Neural cell (in vitro differentiated cells): ENCODE measurements around the gene ALK. TPM values are rescaled to one million over a fixed set of nuclear protein-coding genes. Genes with fewer than 3 reads are reported as not detected.

Experiments used
- H2AFZ ChIP-seq: fragments of 200-600, 300-800 bp; sonication (generic), shearing (Covaris generic); 2 replicates; pipeline ENCODE4 v1.6.0; 2014; ENCODE audit warnings: low read depth, mild to moderate bottlenecking, antibody characterized with exemption, low read length, moderate library complexity
- H3F3A ChIP-seq: fragments of 200-600 bp; shearing (Covaris generic); 2 replicates; pipeline ENCODE4 v1.6.1; 2016; ENCODE audit warnings: mild to moderate bottlenecking, moderate library complexity, mixed read lengths, antibody characterized with exemption, low read length; ENCODE audit not compliant: insufficient read depth, poor library complexity, severe bottlenecking
- H3K27ac ChIP-seq: fragments of 200-600, 300-800 bp; sonication (generic), shearing (Covaris generic); 2 replicates; pipeline ENCODE4 v1.5.1; 2014; ENCODE audit warnings: mild to moderate bottlenecking, low read length, moderate library complexity
- H3K27me3 ChIP-seq: fragments of 300-800, 200-600 bp; sonication (generic), shearing (Covaris generic); 2 replicates; pipeline ENCODE4 v1.6.0; 2014; ENCODE audit warnings: mild to moderate bottlenecking, low read depth, low read length, moderate library complexity; ENCODE audit not compliant: insufficient read depth
- H3K36me3 ChIP-seq: fragments of 300-800, 200-600 bp; sonication (generic), shearing (Covaris generic); 2 replicates; pipeline ENCODE4 v1.5.1; 2014; ENCODE audit warnings: mild to moderate bottlenecking, antibody characterized with exemption, low read length, moderate library complexity; ENCODE audit not compliant: insufficient read depth
- H3K4me2 ChIP-seq: fragments of 300-800, 200-600 bp; sonication (generic), shearing (Covaris generic); 2 replicates; pipeline ENCODE4 v1.6.0; 2014; ENCODE audit warnings: mild to moderate bottlenecking, low read length
- H3K4me3 ChIP-seq: fragments of 300-800, 200-600 bp; sonication (generic), shearing (Covaris generic); 2 replicates; pipeline ENCODE4 v1.5.1; 2014; ENCODE audit warnings: mild to moderate bottlenecking, low read length, moderate library complexity
- H3K79me2 ChIP-seq: fragments of 200-600 bp; shearing (Covaris generic); replicated peaks from 2 replicates; pipeline ENCODE4 v1.6.0; 2014; ENCODE audit warnings: mild to moderate bottlenecking, low read length, moderate library complexity; ENCODE audit not compliant: insufficient read depth
- H3K9ac ChIP-seq: fragments of 300-800, 200-600 bp; sonication (generic), shearing (Covaris generic); 2 replicates; pipeline ENCODE4 v1.6.1; 2016; ENCODE audit warnings: mild to moderate bottlenecking, low read length, mixed read lengths
- H3K9me2 ChIP-seq: fragments of 200-600 bp; shearing (Covaris generic); 2 replicates; pipeline ENCODE4 v1.6.1; 2016; ENCODE audit warnings: mild to moderate bottlenecking, low read length, mixed read lengths; ENCODE audit not compliant: insufficient read depth
- H3K9me3 ChIP-seq: fragments of 200-600, 300-800 bp; sonication (generic), shearing (Covaris generic); 2 replicates; pipeline ENCODE4 v1.6.1; 2016; ENCODE audit warnings: mild to moderate bottlenecking, mixed run types, low read length, moderate library complexity, mixed read lengths
- H4K20me1 ChIP-seq: fragments of 200-600 bp; shearing (Covaris generic); 2 replicates; pipeline ENCODE4 v1.6.1; 2016; ENCODE audit warnings: mild to moderate bottlenecking, mixed run types; ENCODE audit not compliant: insufficient read depth
- CTCF ChIP-seq: fragments of 450-650 bp; IDR thresholded peaks from 2 replicates; pipeline ENCODE4 v1.5.1; 2014; ENCODE audit warnings: antibody characterized with exemption, mild to moderate bottlenecking, moderate library complexity; ENCODE audit not compliant: poor library complexity, severe bottlenecking
- EP300 ChIP-seq: fragments of 450-650 bp; conservative IDR thresholded peaks from 2 replicates; pipeline ENCODE4 v1.6.1; 2014; ENCODE audit warnings: antibody characterized with exemption, mild to moderate bottlenecking, moderate library complexity; ENCODE audit not compliant: poor library complexity, severe bottlenecking
- EZH2 ChIP-seq: fragments of 200-600, 300-800 bp; shearing (Covaris generic), sonication (generic); IDR thresholded peaks from 2 replicates; pipeline ENCODE4 v1.6.1; 2014; ENCODE audit warnings: antibody characterized with exemption, low read length, borderline replicate concordance, mild to moderate bottlenecking; ENCODE audit not compliant: insufficient read depth, poor library complexity, severe bottlenecking
- MXI1 ChIP-seq: fragments of 450-650 bp; conservative IDR thresholded peaks from 2 replicates; pipeline ENCODE4 v1.6.1; 2014; ENCODE audit warnings: antibody characterized with exemption, mild to moderate bottlenecking; ENCODE audit not compliant: poor library complexity, severe bottlenecking
- POLR2AphosphoS5 ChIP-seq: IDR thresholded peaks from 2 replicates; pipeline ENCODE4 v1.6.1; 2012
- RAD21 ChIP-seq: fragments of 450-650 bp; conservative IDR thresholded peaks from 2 replicates; pipeline ENCODE4 v1.6.1; 2014; ENCODE audit warnings: antibody characterized with exemption, mild to moderate bottlenecking, moderate library complexity
- REST ChIP-seq: IDR thresholded peaks from 2 replicates; pipeline ENCODE4 v1.6.1; 2012; ENCODE audit warnings: borderline replicate concordance
- SMC3 ChIP-seq: fragments of 450-650 bp; conservative IDR thresholded peaks from 2 replicates; pipeline ENCODE4 v1.6.1; 2014; ENCODE audit warnings: antibody characterized with exemption, mild to moderate bottlenecking, moderate library complexity; ENCODE audit not compliant: poor library complexity
- TAF1 ChIP-seq: IDR thresholded peaks from 2 replicates; pipeline ENCODE4 v1.6.1; 2012; ENCODE audit warnings: low read depth
- polyA plus RNA-seq: library from polyadenylated mRNA; depleted of rRNA; stranded (reverse); fragments of >200 nt; gene quantifications from 2 replicates; pipeline ENCODE4 v1.2.3, GENCODE V29; 2014

The ALK gene
- polyA plus RNA-seq, 1 donor from 2014 or later, result 7.1 TPM

DNA sequence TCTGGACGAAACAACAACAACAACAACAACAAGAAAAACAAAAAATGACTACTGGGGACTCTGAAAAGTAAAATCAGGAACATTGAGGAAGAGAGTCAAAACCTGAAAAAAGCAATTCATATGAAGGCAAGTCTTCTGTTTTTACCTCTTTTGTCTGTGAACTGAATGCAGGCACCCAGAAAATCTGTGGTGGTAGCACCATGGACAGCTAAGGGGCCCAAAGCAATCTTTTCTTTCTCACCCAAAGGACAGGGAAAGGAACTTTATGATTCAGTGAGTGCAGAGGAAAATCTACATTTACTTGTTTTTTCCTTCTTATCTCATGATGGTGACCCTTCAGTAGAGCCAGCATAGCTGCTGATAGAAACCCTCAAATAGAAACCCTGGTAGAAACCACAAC lies 10.4 kb downstream of the ALK start:
- H3K9me2 ChIP-seq, result no peaks in the 10 kb centered on the region
- H3K9ac ChIP-seq, result no peak overlapping the region
- no peak overlapping the region for H3K27ac ChIP-seq
- H3K9me3 ChIP-seq, result no peaks in the 10 kb centered on the region
- H2AFZ ChIP-seq, result no peak overlapping the region
- H3K4me3 ChIP-seq, result no peak overlapping the region
- no peak overlapping the region for H3K4me2 ChIP-seq
- H3K36me3 ChIP-seq, result no peaks in the 10 kb centered on the region
- H4K20me1 ChIP-seq, result no peaks in the 10 kb centered on the region
- peaks cover 4% of the 10 kb centered on the region for H3K79me2 ChIP-seq
- TF ChIP-seq REST, result no peak
- no peak for TF ChIP-seq RAD21
- TF ChIP-seq POLR2AphosphoS5, result no peak
- no peak for TF ChIP-seq MXI1
- no peak for TF ChIP-seq SMC3
- TF ChIP-seq TAF1, result no peak
- no peak for TF ChIP-seq EP300
- TF ChIP-seq CTCF, result no peak
- TF ChIP-seq EZH2, result no peak
- H3K27me3 ChIP-seq, result peaks cover 7% of the 10 kb centered on the region
- no peaks in the 10 kb centered on the region for H3F3A ChIP-seq

GRCh38 chr2:29910465-29910864 lies 10.9 kb downstream of the ALK start:
- Histone ChIP-seq H4K20me1 (no peaks in the 10 kb centered on the region), H3K9me2 (no peaks in the 10 kb centered on the region), H3K9me3 (no peaks in the 10 kb centered on the region), H3K27me3 (peaks cover 7% of the 10 kb centered on the region), H3K4me2 (no peak overlapping the region), H3K9ac (no peak overlapping the region), H3K79me2 (peaks cover 4% of the 10 kb centered on the region), H2AFZ (no peak overlapping the region), H3K36me3 (no peaks in the 10 kb centered on the region), H3F3A (no peaks in the 10 kb centered on the region), H3K4me3 (no peak overlapping the region), H3K27ac (no peak overlapping the region)
- no peak for TF ChIP-seq POLR2AphosphoS5
- no peak for TF ChIP-seq REST
- no peak for TF ChIP-seq EP300
- no peak for TF ChIP-seq RAD21
- no peak for TF ChIP-seq MXI1
- TF ChIP-seq SMC3, result no peak
- TF ChIP-seq TAF1, result no peak
- no peak for TF ChIP-seq EZH2
- no peak for TF ChIP-seq CTCF
